Ishikawa (cell line): ENCODE data around the gene CEBPG.

ENCODE experiments used
- CEBPB ChIP-seq: IDR thresholded peaks from 2 replicates; pipeline ENCODE4 v1.6.1; 2012
- CREB1 ChIP-seq: IDR thresholded peaks from 2 replicates; pipeline ENCODE4 v1.6.1; 2012; ENCODE audit warnings: low read depth
- EGR1 ChIP-seq: IDR thresholded peaks from 2 replicates; pipeline ENCODE4 v1.6.1; 2012
- EP300 ChIP-seq: IDR thresholded peaks from 2 replicates; pipeline ENCODE4 v1.6.1; 2012; ENCODE audit warnings: borderline replicate concordance
- FOXM1 ChIP-seq: IDR thresholded peaks from 2 replicates; pipeline ENCODE4 v1.6.1; 2012; ENCODE audit warnings: low read depth, borderline replicate concordance
- MAX ChIP-seq: IDR thresholded peaks from 2 replicates; pipeline ENCODE4 v1.6.1; 2012
- NFIC ChIP-seq: IDR thresholded peaks from 2 replicates; pipeline ENCODE4 v1.6.1; 2012
- RAD21 ChIP-seq: IDR thresholded peaks from 2 replicates; pipeline ENCODE4 v1.6.1; 2012; ENCODE audit warnings: low read depth
- TAF1 ChIP-seq: IDR thresholded peaks from 2 replicates; pipeline ENCODE4 v1.6.1; 2012; ENCODE audit warnings: low read depth, mild to moderate bottlenecking
- TCF12 ChIP-seq: IDR thresholded peaks from 2 replicates; pipeline ENCODE4 v1.6.1; 2012; ENCODE audit warnings: low read depth
- TEAD4 ChIP-seq: IDR thresholded peaks from 2 replicates; pipeline ENCODE4 v1.6.1; 2012
- YY1 ChIP-seq: IDR thresholded peaks from 2 replicates; pipeline ENCODE4 v1.6.1; 2012; ENCODE audit warnings: low read depth
- ZBTB7A ChIP-seq: IDR thresholded peaks from 2 replicates; pipeline ENCODE4 v1.6.1; 2012; ENCODE audit warnings: low read depth
- TF ChIP-seq, protein P1 (sequence below): IDR thresholded peaks from 2 replicates; pipeline ENCODE4 v1.6.1; 2012; ENCODE audit warnings: low read depth, mild to moderate bottlenecking
- TF ChIP-seq, protein P2 (sequence below): IDR thresholded peaks from 2 replicates; pipeline ENCODE4 v1.6.1; 2012

The CEBPG gene

DNA sequence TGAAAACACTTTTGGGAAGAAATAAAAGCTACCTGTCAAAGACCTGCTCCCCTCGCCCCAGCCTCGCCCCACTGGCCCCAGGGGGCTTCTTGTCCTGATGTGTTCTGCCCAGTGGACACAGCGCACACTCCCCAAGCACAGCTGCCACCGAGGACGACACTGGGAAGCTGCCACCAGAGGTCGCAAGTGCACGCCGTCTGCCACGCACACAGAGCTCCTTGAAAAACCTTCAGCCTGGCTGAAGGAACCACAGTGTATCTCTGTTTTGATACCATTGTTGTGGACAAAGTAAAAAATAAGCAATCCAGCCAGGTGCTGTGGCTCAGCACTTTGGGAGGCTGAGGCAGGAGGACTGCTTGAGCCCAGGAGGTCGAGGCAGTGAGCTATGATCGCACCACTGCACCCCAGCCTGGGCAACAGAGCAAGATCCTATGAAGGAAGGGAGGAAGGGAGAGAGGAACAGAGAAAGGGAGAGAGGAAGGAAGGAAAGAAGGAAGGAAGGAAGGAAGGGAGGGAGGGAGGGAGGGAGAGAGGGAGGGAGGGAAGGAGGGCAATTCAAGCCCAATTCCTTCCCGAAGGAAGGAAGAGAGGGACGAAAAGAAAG lies 57.3 kb downstream of the CEBPG start:
- TF ChIP-seq MAX (no peak), RAD21 (peak; percentile 79)

DNA sequence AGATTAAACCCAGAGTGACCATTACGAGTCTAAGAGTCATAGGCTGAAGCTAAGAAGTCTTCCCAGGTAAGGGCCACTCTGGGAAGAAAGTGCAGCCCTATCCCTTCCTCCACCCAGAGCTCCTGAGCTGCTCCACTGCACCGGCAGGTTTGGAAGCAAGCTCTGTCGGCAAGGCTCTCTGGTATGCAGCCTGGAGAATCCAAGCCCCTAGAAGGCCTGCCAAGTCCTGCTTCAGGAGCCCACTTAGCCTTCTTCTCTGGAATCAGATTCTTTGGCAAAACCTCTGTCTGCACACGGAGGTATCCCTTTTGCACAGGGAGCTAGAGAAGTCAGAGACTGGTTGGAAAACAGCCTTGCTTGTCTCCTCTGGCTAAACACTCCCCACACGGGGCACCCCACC lies 58.5 kb downstream of the CEBPG start:
- TF ChIP-seq YY1 (no peak), CREB1 (no peak), TAF1 (no peak), RAD21 (no peak), MAX (no peak), EGR1 (no peak), CEBPB (no peak), EP300 (no peak), TCF12 (no peak), TEAD4 (no peak), ZBTB7A (no peak), FOXM1 (no peak), NFIC (no peak)
- TF ChIP-seq, protein P1, sequence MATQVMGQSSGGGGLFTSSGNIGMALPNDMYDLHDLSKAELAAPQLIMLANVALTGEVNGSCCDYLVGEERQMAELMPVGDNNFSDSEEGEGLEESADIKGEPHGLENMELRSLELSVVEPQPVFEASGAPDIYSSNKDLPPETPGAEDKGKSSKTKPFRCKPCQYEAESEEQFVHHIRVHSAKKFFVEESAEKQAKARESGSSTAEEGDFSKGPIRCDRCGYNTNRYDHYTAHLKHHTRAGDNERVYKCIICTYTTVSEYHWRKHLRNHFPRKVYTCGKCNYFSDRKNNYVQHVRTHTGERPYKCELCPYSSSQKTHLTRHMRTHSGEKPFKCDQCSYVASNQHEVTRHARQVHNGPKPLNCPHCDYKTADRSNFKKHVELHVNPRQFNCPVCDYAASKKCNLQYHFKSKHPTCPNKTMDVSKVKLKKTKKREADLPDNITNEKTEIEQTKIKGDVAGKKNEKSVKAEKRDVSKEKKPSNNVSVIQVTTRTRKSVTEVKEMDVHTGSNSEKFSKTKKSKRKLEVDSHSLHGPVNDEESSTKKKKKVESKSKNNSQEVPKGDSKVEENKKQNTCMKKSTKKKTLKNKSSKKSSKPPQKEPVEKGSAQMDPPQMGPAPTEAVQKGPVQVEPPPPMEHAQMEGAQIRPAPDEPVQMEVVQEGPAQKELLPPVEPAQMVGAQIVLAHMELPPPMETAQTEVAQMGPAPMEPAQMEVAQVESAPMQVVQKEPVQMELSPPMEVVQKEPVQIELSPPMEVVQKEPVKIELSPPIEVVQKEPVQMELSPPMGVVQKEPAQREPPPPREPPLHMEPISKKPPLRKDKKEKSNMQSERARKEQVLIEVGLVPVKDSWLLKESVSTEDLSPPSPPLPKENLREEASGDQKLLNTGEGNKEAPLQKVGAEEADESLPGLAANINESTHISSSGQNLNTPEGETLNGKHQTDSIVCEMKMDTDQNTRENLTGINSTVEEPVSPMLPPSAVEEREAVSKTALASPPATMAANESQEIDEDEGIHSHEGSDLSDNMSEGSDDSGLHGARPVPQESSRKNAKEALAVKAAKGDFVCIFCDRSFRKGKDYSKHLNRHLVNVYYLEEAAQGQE: no peak
- TF ChIP-seq, protein P2, sequence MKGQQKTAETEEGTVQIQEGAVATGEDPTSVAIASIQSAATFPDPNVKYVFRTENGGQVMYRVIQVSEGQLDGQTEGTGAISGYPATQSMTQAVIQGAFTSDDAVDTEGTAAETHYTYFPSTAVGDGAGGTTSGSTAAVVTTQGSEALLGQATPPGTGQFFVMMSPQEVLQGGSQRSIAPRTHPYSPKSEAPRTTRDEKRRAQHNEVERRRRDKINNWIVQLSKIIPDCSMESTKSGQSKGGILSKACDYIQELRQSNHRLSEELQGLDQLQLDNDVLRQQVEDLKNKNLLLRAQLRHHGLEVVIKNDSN: no peak
